DND-41 (cell line): ENCODE measurements around the gene PFN1.

Source experiments
- ATAC-seq: fragments of 200-7000 bp; cut with Tn5 transposase; 3 replicates; pipeline ENCODE4 v1.9.1; 2021; ENCODE audit warnings: low read depth; ENCODE audit not compliant: insufficient read depth
- DNase-seq: peaks from one replicate; pipeline ENCODE4 v3.0.0-alpha.2; 2020
- H2AFZ ChIP-seq: 2 replicates; pipeline ENCODE4 v1.6.0; 2012; ENCODE audit warnings: low read depth, low read length
- H3K27ac ChIP-seq: 2 replicates; pipeline ENCODE4 v1.5.1; 2012; ENCODE audit warnings: low read length, inconsistent platforms
- H3K27me3 ChIP-seq: fragments of 200-600 bp; sonication (generic); 2 replicates; pipeline ENCODE4 v1.6.0; 2012; ENCODE audit warnings: low read length, mild to moderate bottlenecking, inconsistent platforms; ENCODE audit not compliant: insufficient read depth, poor library complexity
- H3K36me3 ChIP-seq: 2 replicates; pipeline ENCODE4 v1.5.1; 2012; ENCODE audit warnings: low read length, inconsistent platforms; ENCODE audit not compliant: insufficient read depth
- H3K4me1 ChIP-seq: 2 replicates; pipeline ENCODE4 v1.5.1; 2012; ENCODE audit warnings: mild to moderate bottlenecking, low read length; ENCODE audit not compliant: insufficient read depth
- H3K4me2 ChIP-seq: 2 replicates; pipeline ENCODE4 v1.6.0; 2012; ENCODE audit warnings: mild to moderate bottlenecking, moderate library complexity, low read length, inconsistent platforms; ENCODE audit not compliant: insufficient read depth
- H3K4me3 ChIP-seq, 2 experiments: fragments of 200-600 bp in 1 of 2; shearing (Covaris generic) in 1 of 2; 2 replicates each; pipeline ENCODE4 v1.5.1; 2012 to 2016; ENCODE audit warnings: inconsistent platforms in 2 of 2, low read length in 2 of 2, mild to moderate bottlenecking in 2 of 2, low read depth in 1 of 2, moderate library complexity in 1 of 2
- H3K79me2 ChIP-seq: 2 replicates; pipeline ENCODE4 v1.6.0; 2012; ENCODE audit warnings: low read length, inconsistent platforms; ENCODE audit not compliant: insufficient read depth
- H3K9ac ChIP-seq: 2 replicates; pipeline ENCODE4 v1.6.0; 2012; ENCODE audit warnings: low read depth, mild to moderate bottlenecking, inconsistent platforms, low read length, moderate library complexity
- H3K9me3 ChIP-seq: 2 replicates; pipeline ENCODE4 v1.5.1; 2012; ENCODE audit warnings: low read length, moderate library complexity, mild to moderate bottlenecking, inconsistent platforms; ENCODE audit not compliant: insufficient read depth, severe bottlenecking
- H4K20me1 ChIP-seq: 2 replicates; pipeline ENCODE4 v1.6.0; 2012; ENCODE audit warnings: low read length; ENCODE audit not compliant: insufficient read depth
- EZH2 ChIP-seq: IDR thresholded peaks from 3 replicates; pipeline ENCODE4 v1.6.1; 2012; ENCODE audit warnings: borderline replicate concordance, low read depth, mild to moderate bottlenecking, moderate library complexity, low read length, inconsistent platforms; ENCODE audit not compliant: severe bottlenecking
- TF ChIP-seq, protein P1 (sequence below): IDR thresholded peaks from 2 replicates; pipeline ENCODE4 v1.5.1; 2012; ENCODE audit warnings: borderline replicate concordance, low read length, moderate library complexity, mild to moderate bottlenecking; ENCODE audit not compliant: poor library complexity, severe bottlenecking; ENCODE audit errors: extremely low read depth

PFN1 gene

GRCh38 chr17:4950746-4951204 is 2.4 kb upstream of the PFN1 start, which contains the start of gene ENO3:
TSS of gene ENO3 (plus strand) at chr17:4951119. CDS start at chr17:4951830, 711 bp downstream.
- peak within 1 kb of the TSS; percentile 98 for H3K9ac ChIP-seq
- DNase-seq, result no peak
- no peak for TF ChIP-seq EZH2
- TF ChIP-seq, protein P1, sequence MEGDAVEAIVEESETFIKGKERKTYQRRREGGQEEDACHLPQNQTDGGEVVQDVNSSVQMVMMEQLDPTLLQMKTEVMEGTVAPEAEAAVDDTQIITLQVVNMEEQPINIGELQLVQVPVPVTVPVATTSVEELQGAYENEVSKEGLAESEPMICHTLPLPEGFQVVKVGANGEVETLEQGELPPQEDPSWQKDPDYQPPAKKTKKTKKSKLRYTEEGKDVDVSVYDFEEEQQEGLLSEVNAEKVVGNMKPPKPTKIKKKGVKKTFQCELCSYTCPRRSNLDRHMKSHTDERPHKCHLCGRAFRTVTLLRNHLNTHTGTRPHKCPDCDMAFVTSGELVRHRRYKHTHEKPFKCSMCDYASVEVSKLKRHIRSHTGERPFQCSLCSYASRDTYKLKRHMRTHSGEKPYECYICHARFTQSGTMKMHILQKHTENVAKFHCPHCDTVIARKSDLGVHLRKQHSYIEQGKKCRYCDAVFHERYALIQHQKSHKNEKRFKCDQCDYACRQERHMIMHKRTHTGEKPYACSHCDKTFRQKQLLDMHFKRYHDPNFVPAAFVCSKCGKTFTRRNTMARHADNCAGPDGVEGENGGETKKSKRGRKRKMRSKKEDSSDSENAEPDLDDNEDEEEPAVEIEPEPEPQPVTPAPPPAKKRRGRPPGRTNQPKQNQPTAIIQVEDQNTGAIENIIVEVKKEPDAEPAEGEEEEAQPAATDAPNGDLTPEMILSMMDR, result no peak

DNA sequence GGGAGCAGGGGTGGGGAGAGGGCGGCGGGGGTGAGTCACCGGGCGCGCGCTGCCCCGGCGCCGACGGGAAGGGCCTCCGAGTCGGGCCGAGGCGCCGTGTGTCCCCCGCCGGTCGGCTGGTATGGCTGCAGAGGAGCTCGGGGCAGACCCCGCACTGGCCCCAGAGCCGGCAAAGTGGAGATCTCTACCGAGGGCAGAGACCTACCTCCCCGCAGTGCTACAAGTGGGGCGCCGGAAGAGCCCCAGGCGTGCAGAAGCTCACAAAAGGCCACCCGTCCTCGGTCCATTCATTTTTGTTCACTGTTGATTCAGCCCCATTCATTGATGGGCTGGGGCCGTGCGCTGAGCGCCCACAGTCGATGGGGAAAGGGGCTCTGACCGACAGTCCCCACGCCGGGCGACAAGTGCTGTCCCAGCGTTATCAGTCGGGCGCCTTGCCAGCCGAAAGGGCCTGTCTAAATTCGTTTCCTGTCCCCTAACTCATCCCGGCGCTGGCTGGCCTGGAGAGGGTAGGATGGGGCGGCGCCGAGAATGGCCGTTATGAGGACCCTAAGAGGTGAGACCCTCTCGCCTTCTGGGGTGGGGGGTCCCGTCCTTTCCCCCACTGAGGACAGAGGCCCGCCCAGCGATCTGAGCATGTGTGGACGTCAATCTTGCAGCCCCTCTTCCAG is 1.9 kb upstream of the PFN1 start:
- Histone ChIP-seq H3K27me3 (no peaks in the 10 kb centered on the region), H3K4me2 (peak overlapping the region; percentile 93), H3K9me3 (no peaks in the 10 kb centered on the region), H3K9ac (peak overlapping the region; percentile 98), H3K27ac (peak overlapping the region; percentile 99), H3K4me3 (peak overlapping the region; percentile 30 to 91; a peak in 3 of 4 replicates), H3K79me2 (peaks cover 42% of the 10 kb centered on the region), H2AFZ (peak overlapping the region; percentile 90), H3K36me3 (peaks cover 29% of the 10 kb centered on the region), H3K4me1 (peaks cover 42% of the 10 kb centered on the region), H4K20me1 (peaks cover 24% of the 10 kb centered on the region)
- ATAC-seq, result peak; percentile 11
- peak; percentile 40 for DNase-seq
- TF ChIP-seq, protein P1, result no peak
- no peak for TF ChIP-seq EZH2

More at GRCh38 chr17:4950746-4951204, 2.4 kb upstream of the PFN1 start, which contains the start of gene ENO3:
- Histone ChIP-seq H3K27ac (peak within 1 kb of the TSS; percentile 99), H3K36me3 (peaks cover 24% of the 10 kb centered on the region), H3K9me3 (no peaks in the 10 kb centered on the region), H3K79me2 (peaks cover 36% of the 10 kb centered on the region), H3K4me1 (peaks cover 36% of the 10 kb centered on the region), H2AFZ (peak within 1 kb of the TSS; percentile 90), H3K4me2 (peak within 1 kb of the TSS; percentile 93), H3K27me3 (no peaks in the 10 kb centered on the region), H4K20me1 (peaks cover 18% of the 10 kb centered on the region), H3K4me3 (peak within 1 kb of the TSS; percentile 30 to 91; a peak in 3 of 4 replicates)
- no peak for ATAC-seq

DNA sequence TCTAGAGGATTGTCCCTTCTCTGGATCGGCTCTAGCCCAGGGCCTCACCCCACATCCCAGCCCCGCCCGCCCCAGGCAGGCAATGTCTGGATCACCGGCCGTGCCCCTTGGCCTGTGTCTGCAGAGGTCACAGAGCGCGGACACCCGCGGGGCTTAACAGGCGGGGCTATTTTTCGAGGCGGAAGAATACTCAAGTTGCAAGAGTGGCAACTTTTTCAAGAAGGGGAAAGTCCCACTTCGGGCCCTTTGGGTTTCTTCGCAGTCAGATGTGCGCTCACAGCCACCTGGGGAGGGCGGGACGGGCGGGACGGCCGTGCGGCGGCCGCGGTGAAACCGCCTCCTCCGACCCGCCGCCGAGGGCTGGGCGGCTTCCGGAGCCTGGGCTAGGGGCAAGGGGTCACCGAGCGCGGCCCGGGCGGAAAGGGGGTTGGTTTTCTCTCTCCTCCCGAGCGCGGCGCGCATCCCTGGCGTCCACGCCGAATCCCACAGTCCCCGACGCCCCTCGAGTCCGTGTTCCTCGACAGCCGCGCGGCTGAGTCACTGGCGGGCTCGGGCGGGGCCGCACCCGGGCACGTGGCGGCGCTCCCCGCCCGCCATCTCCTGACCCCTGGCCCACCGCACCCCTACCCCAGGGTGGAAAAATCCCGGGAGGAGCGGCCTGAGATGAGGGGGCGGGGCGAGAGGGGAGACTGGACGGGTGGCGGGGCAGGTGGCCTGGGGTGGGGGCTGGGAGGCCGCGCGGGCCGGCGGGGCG is 1.2 kb upstream of the PFN1 start:
- peaks cover 49% of the 10 kb centered on the region for H3K4me1 ChIP-seq
- peak; percentile 33 for ATAC-seq

More for the DNA sequence above, 1.2 kb upstream of the PFN1 start:
- TF ChIP-seq EZH2, result no peak
- TF ChIP-seq, protein P1, result no peak
- H4K20me1 ChIP-seq, result peaks cover 31% of the 10 kb centered on the region
- peak overlapping the region; percentile 93 for H3K4me2 ChIP-seq
- H3K79me2 ChIP-seq, result peaks cover 49% of the 10 kb centered on the region
- H3K9ac ChIP-seq, result peak overlapping the region; percentile 98
- no peaks in the 10 kb centered on the region for H3K9me3 ChIP-seq
- peak; percentile 79 for DNase-seq
- peak overlapping the region; percentile 99 for H3K27ac ChIP-seq
- H3K4me3 ChIP-seq, result peak overlapping the region; percentile 71 to 91
- peak overlapping the region; percentile 82 for H2AFZ ChIP-seq
- no peaks in the 10 kb centered on the region for H3K27me3 ChIP-seq
- H3K36me3 ChIP-seq, result peaks cover 37% of the 10 kb centered on the region
